K562 (cell line): ENCODE data around the gene HPD. TPM values are rescaled to one million over a fixed set of nuclear protein-coding genes. Genes with fewer than 3 reads are reported as not detected.

Experiments
- ARHGAP35 ChIP-seq: fragments of 450-650 bp; IDR thresholded peaks from 2 replicates; pipeline ENCODE4 v1.6.1; 2018; ENCODE audit not compliant: partially characterized antibody
- ARNT ChIP-seq, 2 experiments: fragments of 450-650 bp; IDR thresholded peaks; 2 replicates each; pipeline ENCODE4 v1.6.1; 2016; ENCODE audit warnings: mild to moderate bottlenecking in 1 of 2
- BCL6 ChIP-seq: fragments of 250-450 bp; sonication (Bioruptor Pico); IDR thresholded peaks from 2 replicates; pipeline ENCODE4 v1.4.0; 2020
- BHLHE40 ChIP-seq: IDR thresholded peaks from 2 replicates; pipeline ENCODE4 v1.6.1; 2011; ENCODE audit warnings: low read length, improper control_type of control experiment
- CAMTA2 ChIP-seq: fragments of 250-450 bp; sonication (Bioruptor Pico); conservative IDR thresholded peaks from 2 replicates; pipeline ENCODE4 v1.5.1; 2022
- GABPA ChIP-seq: fragments of 200-800 bp; sonication (Bioruptor generic); conservative IDR thresholded peaks from 2 replicates; pipeline ENCODE4 v1.6.1; 2016; ENCODE audit warnings: low read depth, missing genetic modification characterization, missing compliant biosample characterization
- HDAC1 ChIP-seq, 2 experiments: fragments of 450-650 bp; IDR thresholded peaks; 2 replicates each; pipeline ENCODE4 v1.6.1; 2016 to 2017; ENCODE audit warnings: inconsistent platforms in 1 of 2, mild to moderate bottlenecking in 1 of 2, moderate library complexity in 1 of 2
- HEY1 ChIP-seq: fragments of 250-450 bp; sonication (Bioruptor Pico); IDR thresholded peaks from 2 replicates; pipeline ENCODE4 v1.5.0; 2020; ENCODE audit warnings: mild to moderate bottlenecking, moderate library complexity, borderline replicate concordance
- HNRNPH1 ChIP-seq: fragments of 200-400 bp; formaldehyde crosslinking; optimal IDR thresholded peaks from 2 replicates; pipeline ENCODE3; 2017; ENCODE audit warnings: low read depth, mild to moderate bottlenecking, low read length, moderate library complexity
- MAFF ChIP-seq: IDR thresholded peaks from 2 replicates; pipeline ENCODE4 v1.6.1; 2012; ENCODE audit warnings: low read length, improper control_type of control experiment
- MCM5 ChIP-seq: fragments of 450-650 bp; IDR thresholded peaks from 2 replicates; pipeline ENCODE4 v1.6.1; 2016; ENCODE audit warnings: low read depth
- MTA3 ChIP-seq: fragments of 450-650 bp; formaldehyde crosslinking; IDR thresholded peaks from 2 replicates; pipeline ENCODE4 v1.6.1; 2017; ENCODE audit warnings: mild to moderate bottlenecking, borderline replicate concordance
- NCOA6 ChIP-seq: fragments of 450-650 bp; IDR thresholded peaks from 2 replicates; pipeline ENCODE4 v1.6.1; 2017; ENCODE audit warnings: mild to moderate bottlenecking
- PRPF4 ChIP-seq: fragments of 200-400 bp; formaldehyde crosslinking; IDR thresholded peaks from one replicate; pipeline ENCODE4 v1.6.1; 2017; ENCODE audit warnings: low read length, low read depth, mild to moderate bottlenecking; ENCODE audit not compliant: insufficient read depth, poor library complexity, severe bottlenecking
- PTRF ChIP-seq: fragments of 450-650 bp; IDR thresholded peaks from 2 replicates; pipeline ENCODE4 v1.6.1; 2016; ENCODE audit warnings: mild to moderate bottlenecking, missing genetic modification characterization, missing compliant biosample characterization
- RBM17 ChIP-seq: fragments of 200-400 bp; formaldehyde crosslinking; IDR thresholded peaks from 2 replicates; pipeline ENCODE4 v1.6.1; 2017; ENCODE audit warnings: low read depth, mild to moderate bottlenecking, low read length, borderline replicate concordance
- SMC3 ChIP-seq: conservative IDR thresholded peaks from 2 replicates; pipeline ENCODE4 v1.6.1; 2011; ENCODE audit warnings: low read depth, low read length, improper control_type of control experiment; ENCODE audit not compliant: insufficient read depth
- U2AF1 ChIP-seq: fragments of 200-400 bp; formaldehyde crosslinking; optimal IDR thresholded peaks from 2 replicates; pipeline ENCODE3; 2017; ENCODE audit warnings: mild to moderate bottlenecking, low read depth, low read length, moderate library complexity
- ZNF133 ChIP-seq: fragments of 250-450 bp; sonication (Bioruptor Pico); IDR thresholded peaks from 2 replicates; pipeline ENCODE4 v1.4.0; 2020; ENCODE audit warnings: mild to moderate bottlenecking
- ZNF217 ChIP-seq: sonication (generic); formaldehyde crosslinking; IDR thresholded peaks from 2 replicates; pipeline ENCODE4 v1.8.0; 2022; ENCODE audit warnings: mild to moderate bottlenecking, missing genetic modification reagents
- ZNF23 ChIP-seq: fragments of 250-450 bp; sonication (Bioruptor Pico); IDR thresholded peaks from 2 replicates; pipeline ENCODE4 v1.4.0; 2020; ENCODE audit warnings: mild to moderate bottlenecking
- ZNF41 ChIP-seq: fragments of 250-450 bp; sonication (Bioruptor Pico); conservative IDR thresholded peaks from 2 replicates; pipeline ENCODE4 v1.4.0; 2020; ENCODE audit warnings: mild to moderate bottlenecking
- ZNF551 ChIP-seq: fragments of 250-450 bp; sonication (Bioruptor Pico); IDR thresholded peaks from 2 replicates; pipeline ENCODE4 v1.5.0; 2021; ENCODE audit warnings: mild to moderate bottlenecking, moderate library complexity
- ZNF609 ChIP-seq: sonication (generic); formaldehyde crosslinking; IDR thresholded peaks from 2 replicates; pipeline ENCODE4 v1.8.1; 2023; ENCODE audit warnings: missing genetic modification reagents, mild to moderate bottlenecking, borderline replicate concordance
- ZNF695 ChIP-seq: fragments of 450-650 bp; formaldehyde crosslinking; IDR thresholded peaks from 2 replicates; pipeline ENCODE4 v1.4.0; 2020; ENCODE audit warnings: mild to moderate bottlenecking, moderate library complexity
- ZNF707 ChIP-seq: fragments of 250-450 bp; sonication (Bioruptor Pico); conservative IDR thresholded peaks from 2 replicates; pipeline ENCODE4 v1.8.0; 2022; ENCODE audit warnings: inconsistent platforms, mild to moderate bottlenecking, moderate library complexity
- ZNF830 ChIP-seq: fragments of 250-450 bp; sonication (Bioruptor Pico); IDR thresholded peaks from 2 replicates; pipeline ENCODE4 v1.5.0; 2021; ENCODE audit warnings: mild to moderate bottlenecking
- polyA plus RNA-seq, 8 experiments: library from polyadenylated mRNA; depleted of rRNA in 4 of 8; stranded (reverse) in 5 of 8; unstranded in 3 of 8; fragments of >200 nt; fragmentation: Nextera tagmentation in 2 of 8; fragmentation: Illumina TruSeq in 1 of 8; extraction: Ambion mirVana in 2 of 8; extraction: Trizol in 1 of 8; gene quantifications; 2 replicates each; pipeline versions ENCODE4 v1.2.1 to v1.2.3, GENCODE V29; 2011 to 2014; ENCODE audit warnings: inconsistent platforms in 1 of 8, missing spikeins in 1 of 8
- total RNA-seq, 7 experiments: library from RNA; depleted of rRNA in 6 of 7; stranded (reverse); fragments of >200 nt in 6 of 7; fragmentation: Illumina TruSeq in 2 of 7; extraction: Trizol in 2 of 7; gene quantifications; 2 replicates each; pipeline versions ENCODE4 v1.2.1 to v1.2.3, GENCODE V29; 2011 to 2021; ENCODE audit warnings: low replicate concordance in 1 of 7

Gene HPD
- total and polyA plus RNA-seq, 9 of the 15 experiments (the other 6 are each of a cell fraction or from before 2014, with no cell fraction given) = 0.06 to 0.29 (median 0.07) TPM; not detected in 4

- TF ChIP-seq MAFF = no peak
- no peak for TF ChIP-seq RBM17
- no peak for TF ChIP-seq NCOA6
- TF ChIP-seq SMC3 = peak; percentile 78
- peak; percentile 27 for TF ChIP-seq U2AF1
- TF ChIP-seq HEY1 (CRISPR knock-in tag) = no peak
- TF ChIP-seq ZNF707 (CRISPR knock-in tag) = no peak
- TF ChIP-seq ZNF133 (CRISPR knock-in tag) = no peak
- TF ChIP-seq GABPA (tag) = no peak
- no peak for TF ChIP-seq HDAC1 (IDR thresholded peaks at IDR 0.05)
- TF ChIP-seq ARHGAP35 = no peak
- no peak for TF ChIP-seq MCM5
- peak; percentile 33 for TF ChIP-seq PRPF4
- TF ChIP-seq ZNF41 = no peak
- TF ChIP-seq ZNF217 (CRISPR knock-in tag) = no peak
- no peak for TF ChIP-seq CAMTA2 (CRISPR knock-in tag)
- no peak for TF ChIP-seq ZNF830 (CRISPR knock-in tag)
- TF ChIP-seq ZNF609 (CRISPR knock-in tag) = 0 out of 2 replicates have a peak, but pooled peaks have one; percentile 53
- no peak for TF ChIP-seq HNRNPH1
- TF ChIP-seq ARNT (IDR thresholded peaks at IDR 0.05) = no peak
- TF ChIP-seq ZNF23 (CRISPR knock-in tag) = no peak
- TF ChIP-seq BHLHE40 = no peak
- TF ChIP-seq BCL6 = no peak
- TF ChIP-seq ZNF695 (CRISPR knock-in tag) = no peak
- TF ChIP-seq PTRF (tag) = no peak
- no peak for TF ChIP-seq MTA3
- TF ChIP-seq ZNF551 (CRISPR knock-in tag) = no peak
These were observed 47.0 kb downstream of the HPD start (continued) for GRCh38 chr12:121811434-121812319.
